HL-60 (cell line): ENCODE results near the gene PCSK5.
A peak's percentile ranks its signal among the peaks of the same experiment; 100 is the strongest.

ENCODE experiments used
- DNase-seq, 2 experiments: peaks; one replicate each; pipeline ENCODE4 v3.0.0-alpha.2; 2010 to 2020; ENCODE audit warnings: low read depth in 1 of 2, low spot score in 1 of 2
- H3K27ac ChIP-seq: fragments of 250-450 bp; sonication (Bioruptor Pico); replicated peaks from 2 replicates; pipeline ENCODE4 v1.5.1; 2020; ENCODE audit warnings: mild to moderate bottlenecking, moderate library complexity
- H3K27me3 ChIP-seq: fragments of 250-450 bp; sonication (Bioruptor Pico); 2 replicates; pipeline ENCODE4 v1.5.1; 2021; ENCODE audit warnings: mild to moderate bottlenecking, moderate library complexity; ENCODE audit not compliant: insufficient read depth, poor library complexity, severe bottlenecking
- H3K4me3 ChIP-seq: replicated peaks from 2 replicates; pipeline ENCODE4 v1.5.1; 2011; ENCODE audit warnings: mild to moderate bottlenecking, control low read depth, low read length; ENCODE audit not compliant: insufficient read depth
- CTCF ChIP-seq: IDR thresholded peaks from one replicate; pipeline ENCODE4 v1.5.1; 2011; ENCODE audit warnings: low read length, control low read depth, inconsistent platforms; ENCODE audit not compliant: insufficient read depth
- GABPA ChIP-seq: IDR thresholded peaks from 2 replicates; pipeline ENCODE4 v1.6.1; 2012; ENCODE audit warnings: low read depth
- POLR2AphosphoS5 ChIP-seq: IDR thresholded peaks from 2 replicates; pipeline ENCODE4 v1.6.1; 2012; ENCODE audit warnings: low read depth
- REST ChIP-seq: IDR thresholded peaks from 2 replicates; pipeline ENCODE4 v1.6.1; 2012; ENCODE audit warnings: low read depth; ENCODE audit not compliant: insufficient replicate concordance
- SPI1 ChIP-seq: IDR thresholded peaks from 2 replicates; pipeline ENCODE4 v1.6.1; 2012; ENCODE audit warnings: low read depth, mild to moderate bottlenecking, borderline replicate concordance

Gene PCSK5

GRCh38 chr9:76255781-76256455 is 365.4 kb downstream of the PCSK5 start:
- Histone ChIP-seq H3K27me3 (no peaks in the 10 kb centered on the region), H3K27ac (no peak overlapping the region), H3K4me3 (no peak overlapping the region)
- TF ChIP-seq SPI1: no peak
- TF ChIP-seq POLR2AphosphoS5: no peak
- no peak for TF ChIP-seq CTCF
- no peak for TF ChIP-seq GABPA
- no peak for TF ChIP-seq REST
- peak; percentile 1 to 82 for DNase-seq

- no peak overlapping the region for H3K27ac ChIP-seq
- no peaks in the 10 kb centered on the region for H3K27me3 ChIP-seq
- H3K4me3 ChIP-seq: no peak overlapping the region
- TF ChIP-seq POLR2AphosphoS5: no peak
- TF ChIP-seq SPI1: no peak
- TF ChIP-seq GABPA: no peak
- no peak for TF ChIP-seq REST
- no peak for TF ChIP-seq CTCF
- no peak for DNase-seq
These were observed 366.8 kb downstream of the PCSK5 start for GRCh38 chr9:76257311-76257710.

- H3K27ac ChIP-seq: no peak overlapping the region
- no peak overlapping the region for H3K4me3 ChIP-seq
- TF ChIP-seq GABPA (no peak), POLR2AphosphoS5 (no peak)
- DNase-seq: no peak
- H3K27me3 ChIP-seq: no peaks in the 10 kb centered on the region
These were observed 376.3 kb downstream of the PCSK5 start for GRCh38 chr9:76266649-76267283.

GRCh38 chr9:76267284-76267652 is 376.8 kb downstream of the PCSK5 start:
- Histone ChIP-seq H3K27ac (no peak overlapping the region), H3K27me3 (no peaks in the 10 kb centered on the region), H3K4me3 (no peak overlapping the region)
- TF ChIP-seq REST (no peak), CTCF (no peak), GABPA (no peak), SPI1 (no peak), POLR2AphosphoS5 (no peak)
- no peak for DNase-seq
